ENCODE data around the gene HHAT.

The HHAT gene

GRCh38 chr1:210631399-210631798, 302.7 kb downstream of the HHAT start:
- TF ChIP-seq CTCF (IDR thresholded peaks at IDR 0.05; ENCODE audit: low read depth, low read length, missing control alignments) = no peak

GRCh38 chr1:210633140-210633539, 304.4 kb downstream of the HHAT start:
- no peak overlapping the region for H3K4me3 ChIP-seq (replicated peaks; ENCODE audit: low read depth, low read length)
- no peak for DNase-seq (ENCODE audit: extremely low read depth, low read depth)
- TF ChIP-seq CTCF (IDR thresholded peaks at IDR 0.05; ENCODE audit: low read depth, low read length, missing control alignments) = no peak

More at GRCh38 chr1:210631399-210631798, 302.7 kb downstream of the HHAT start:
- H3K4me3 ChIP-seq (replicated peaks; ENCODE audit: low read depth, low read length) = no peak overlapping the region
- DNase-seq (ENCODE audit: extremely low read depth, low read depth) = no peak

GRCh38 chr1:210633636-210634035, 304.9 kb downstream of the HHAT start:
- TF ChIP-seq CTCF (IDR thresholded peaks at IDR 0.05; ENCODE audit: low read depth, low read length, missing control alignments) = no peak
- no peak for DNase-seq (ENCODE audit: extremely low read depth, low read depth)
- no peak overlapping the region for H3K4me3 ChIP-seq (replicated peaks; ENCODE audit: low read depth, low read length)

GRCh38 chr1:210635108-210635507, 306.4 kb downstream of the HHAT start:
- H3K4me3 ChIP-seq (replicated peaks; ENCODE audit: low read depth, low read length) = no peak overlapping the region
- TF ChIP-seq CTCF (IDR thresholded peaks at IDR 0.05; ENCODE audit: low read depth, low read length, missing control alignments) = no peak
- DNase-seq (ENCODE audit: extremely low read depth, low read depth) = no peak

GRCh38 chr1:210641582-210641981, 312.9 kb downstream of the HHAT start:
- DNase-seq (ENCODE audit: extremely low read depth, low read depth) = no peak
- no peak overlapping the region for H3K4me3 ChIP-seq (replicated peaks; ENCODE audit: low read depth, low read length)
- no peak for TF ChIP-seq CTCF (IDR thresholded peaks at IDR 0.05; ENCODE audit: low read depth, low read length, missing control alignments)

GRCh38 chr1:210645582-210646257, 317.0 kb downstream of the HHAT start:
- H3K4me3 ChIP-seq (replicated peaks; ENCODE audit: low read depth, low read length) = no peak overlapping the region
- no peak for TF ChIP-seq CTCF (IDR thresholded peaks at IDR 0.05; ENCODE audit: low read depth, low read length, missing control alignments)
- DNase-seq (ENCODE audit: extremely low read depth, low read depth) = no peak

GRCh38 chr1:210646258-210646616, 317.5 kb downstream of the HHAT start:
- no peak for TF ChIP-seq CTCF (IDR thresholded peaks at IDR 0.05; ENCODE audit: low read depth, low read length, missing control alignments)
- no peak for DNase-seq (ENCODE audit: extremely low read depth, low read depth)
- H3K4me3 ChIP-seq (replicated peaks; ENCODE audit: low read depth, low read length) = no peak overlapping the region

Data from HFF-Myc (cell line).